HEK293 (cell line): Measurements from ENCODE around the gene SLC22A4.

ENCODE experiments used
- CTCF ChIA-PET: fragments of 350-600 bp; formaldehyde crosslinking; extraction: SDS; loops from one replicate; lab custom pipeline; 2021; ENCODE audit warnings: antibody characterized with exemption; lab: Yijun Ruan, JAX
- POLR2A ChIA-PET: fragments of 300-600 bp; formaldehyde crosslinking; extraction: SDS; loops from one replicate; lab custom pipeline; 2020; ENCODE audit warnings: antibody characterized with exemption, inconsistent platforms; lab: Yijun Ruan, JAX
- H3K27ac ChIP-seq: fragments of 200-500 bp; sonication (Bioruptor generic); 2 replicates; pipeline ENCODE4 v1.5.1; 2014; ENCODE audit warnings: low read depth, low read length, control low read depth, inconsistent platforms; ENCODE audit errors: extremely low read depth
- H3K36me3 ChIP-seq, 2 experiments: fragments of 200-500 bp in 1 of 2; sonication (Bioruptor generic) in 1 of 2; 1 replicate in 1 of 2; 2 replicates in 1 of 2; pipeline ENCODE4 v1.5.1; 2014 to 2017; ENCODE audit warnings: inconsistent platforms in 2 of 2, low read length in 2 of 2; ENCODE audit not compliant: control insufficient read depth in 2 of 2, insufficient read depth in 1 of 2
- H3K4me1 ChIP-seq: fragments of 200-500 bp; sonication (Bioruptor generic); 2 replicates; pipeline ENCODE4 v1.5.1; 2014; ENCODE audit warnings: mild to moderate bottlenecking, low read length, inconsistent platforms; ENCODE audit not compliant: control insufficient read depth, insufficient read depth
- H3K4me3 ChIP-seq: 2 replicates; pipeline ENCODE4 v1.5.1; 2011; ENCODE audit warnings: low read depth, mild to moderate bottlenecking, control low read depth, low read length, moderate library complexity
- H3K9me3 ChIP-seq: fragments of 200-500 bp; sonication (Bioruptor generic); 2 replicates; pipeline ENCODE4 v1.5.1; 2014; ENCODE audit warnings: low read depth, low read length, inconsistent platforms; ENCODE audit not compliant: control insufficient read depth, insufficient read depth
- HOXA7 ChIP-seq: sonication (generic); formaldehyde crosslinking; IDR thresholded peaks from 2 replicates; pipeline ENCODE4 v1.8.1; 2022; ENCODE audit warnings: missing genetic modification reagents, borderline replicate concordance
- RBAK ChIP-seq: fragments of 450-650 bp; formaldehyde crosslinking; IDR thresholded peaks from 2 replicates; pipeline ENCODE4 v1.5.1; 2016; ENCODE audit warnings: missing biosample characterization, missing genetic modification characterization
- ZNF174 ChIP-seq: fragments of 450-650 bp; formaldehyde crosslinking; IDR thresholded peaks from 2 replicates; pipeline ENCODE4 v1.5.0; 2017; ENCODE audit warnings: missing biosample characterization, mild to moderate bottlenecking, missing genetic modification characterization
- ZNF404 ChIP-seq: fragments of 450-650 bp; formaldehyde crosslinking; IDR thresholded peaks from 2 replicates; pipeline ENCODE4 v1.5.1; 2017; ENCODE audit warnings: missing biosample characterization, missing genetic modification characterization
- ZNF548 ChIP-seq: fragments of 450-650 bp; formaldehyde crosslinking; IDR thresholded peaks from 2 replicates; pipeline ENCODE4 v1.5.1; 2016; ENCODE audit warnings: missing biosample characterization, missing genetic modification characterization
- TF ChIP-seq, protein P1 (sequence below): fragments of 450-650 bp; IDR thresholded peaks from 2 replicates; pipeline ENCODE4 v1.5.1; 2018; ENCODE audit warnings: missing biosample characterization, missing genetic modification characterization
- TF ChIP-seq, protein P2 (sequence below): fragments of 450-650 bp; formaldehyde crosslinking; IDR thresholded peaks from 2 replicates; pipeline ENCODE4 v1.5.1; 2016; ENCODE audit warnings: missing biosample characterization, missing genetic modification characterization
- TF ChIP-seq, protein P3 (sequence below): fragments of 450-650 bp; formaldehyde crosslinking; IDR thresholded peaks from 2 replicates; pipeline ENCODE4 v1.5.1; 2016; ENCODE audit warnings: missing biosample characterization, missing genetic modification characterization
- TF ChIP-seq, protein P4 (sequence below): fragments of 450-650 bp; formaldehyde crosslinking; IDR thresholded peaks from 2 replicates; pipeline ENCODE4 v1.5.1; 2016; ENCODE audit warnings: missing biosample characterization, missing genetic modification characterization, low read depth

The SLC22A4 gene

DNA sequence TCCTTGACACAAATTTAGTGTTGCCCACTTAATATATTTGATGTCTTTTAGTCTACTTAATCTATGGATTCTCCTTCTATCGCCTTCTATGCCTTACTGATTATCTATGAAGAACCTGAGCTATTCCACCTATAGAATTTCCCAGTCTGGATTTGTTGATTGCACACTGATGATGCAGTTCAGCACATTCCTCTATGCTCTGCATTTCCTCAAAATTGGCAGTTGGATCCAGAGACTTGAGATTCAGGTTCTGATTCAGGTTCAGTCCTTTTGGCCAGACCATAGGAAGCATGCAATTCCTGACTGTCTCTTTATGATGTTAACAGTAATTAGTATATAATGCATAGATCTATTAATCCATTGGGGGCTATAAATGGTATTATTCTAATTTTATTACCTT, 89.1 kb downstream of the SLC22A4 start (continued):
- TF ChIP-seq, protein P1, sequence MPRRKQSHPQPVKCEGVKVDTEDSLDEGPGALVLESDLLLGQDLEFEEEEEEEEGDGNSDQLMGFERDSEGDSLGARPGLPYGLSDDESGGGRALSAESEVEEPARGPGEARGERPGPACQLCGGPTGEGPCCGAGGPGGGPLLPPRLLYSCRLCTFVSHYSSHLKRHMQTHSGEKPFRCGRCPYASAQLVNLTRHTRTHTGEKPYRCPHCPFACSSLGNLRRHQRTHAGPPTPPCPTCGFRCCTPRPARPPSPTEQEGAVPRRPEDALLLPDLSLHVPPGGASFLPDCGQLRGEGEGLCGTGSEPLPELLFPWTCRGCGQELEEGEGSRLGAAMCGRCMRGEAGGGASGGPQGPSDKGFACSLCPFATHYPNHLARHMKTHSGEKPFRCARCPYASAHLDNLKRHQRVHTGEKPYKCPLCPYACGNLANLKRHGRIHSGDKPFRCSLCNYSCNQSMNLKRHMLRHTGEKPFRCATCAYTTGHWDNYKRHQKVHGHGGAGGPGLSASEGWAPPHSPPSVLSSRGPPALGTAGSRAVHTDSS (tag by site-specific recombination) = no peak

DNA sequence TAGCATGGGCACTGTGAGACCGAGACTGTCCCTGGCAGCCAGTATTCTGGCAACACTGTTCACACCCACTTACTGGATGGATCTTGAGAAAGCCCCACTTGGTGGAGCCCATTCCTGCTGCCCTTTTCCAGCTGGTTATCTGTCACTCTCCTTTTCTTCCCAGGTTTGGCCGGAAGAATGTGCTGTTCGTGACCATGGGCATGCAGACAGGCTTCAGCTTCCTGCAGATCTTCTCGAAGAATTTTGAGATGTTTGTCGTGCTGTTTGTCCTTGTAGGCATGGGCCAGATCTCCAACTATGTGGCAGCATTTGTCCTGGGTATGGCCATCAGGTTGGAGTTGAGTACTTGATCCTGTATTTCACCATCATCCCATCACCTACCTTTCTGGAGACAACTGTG, 89.8 kb downstream of the SLC22A4 start:
- H3K36me3 ChIP-seq = peaks cover 0 to 55% of the 10 kb centered on the region in 2 experiments; a peak in 1 of 3 replicates
- no peaks in the 10 kb centered on the region for H3K4me1 ChIP-seq
- CTCF ChIA-PET = interaction anchor here (0.6 to 7.6 kb wide), 5 partner anchors 26 to 146 kb away, joined by 3 to 140 read pairs (median 7); no protein-coding TSS in a partner anchor
- H3K9me3 ChIP-seq = no peaks in the 10 kb centered on the region
- POLR2A ChIA-PET = no interaction called here
- H3K27ac ChIP-seq = no peak overlapping the region
- TF ChIP-seq RBAK (tag by site-specific recombination) (no peak), ZNF174 (tag by site-specific recombination) (no peak), ZNF548 (no peak), ZNF404 (tag by site-specific recombination) (no peak)
- no peak overlapping the region for H3K4me3 ChIP-seq

DNA sequence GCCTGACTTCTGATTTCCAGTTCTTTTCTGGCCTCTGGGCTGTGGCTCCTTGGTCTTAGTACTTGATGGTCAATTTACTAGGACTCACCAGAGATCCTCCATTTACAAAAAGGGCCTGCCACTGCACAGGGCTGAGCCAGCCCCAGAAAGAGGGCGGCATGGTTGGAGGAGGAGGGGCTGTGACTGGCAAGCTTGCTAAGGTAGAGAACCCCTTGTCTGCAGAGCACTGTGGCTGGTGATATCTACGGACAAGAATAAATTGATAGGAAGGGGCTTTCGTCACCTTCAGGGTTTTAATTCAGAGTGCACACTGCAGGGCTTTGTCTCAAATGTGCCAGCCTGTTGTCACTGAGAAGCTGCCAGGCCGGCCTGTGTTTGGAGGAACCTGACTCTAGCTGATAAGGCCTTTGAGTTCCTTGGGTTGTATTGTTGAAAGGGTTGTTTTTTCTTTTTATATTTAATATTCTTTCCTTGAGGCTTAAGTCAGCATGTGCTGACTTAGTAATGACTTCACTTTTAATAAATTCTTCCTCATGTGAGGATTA, 90.4 kb downstream of the SLC22A4 start:
- CTCF ChIA-PET = interaction anchor here (0.6 to 7.6 kb wide), 5 partner anchors 26 to 147 kb away, joined by 3 to 140 read pairs (median 7); no protein-coding TSS in a partner anchor

More for the DNA sequence above, 90.4 kb downstream of the SLC22A4 start:
- Histone ChIP-seq H3K4me3 (no peak overlapping the region), H3K27ac (no peak overlapping the region), H3K9me3 (no peaks in the 10 kb centered on the region), H3K4me1 (no peaks in the 10 kb centered on the region), H3K36me3 (peaks cover 0 to 57% of the 10 kb centered on the region in 2 experiments; a peak in 1 of 3 replicates)
- TF ChIP-seq, protein P2, sequence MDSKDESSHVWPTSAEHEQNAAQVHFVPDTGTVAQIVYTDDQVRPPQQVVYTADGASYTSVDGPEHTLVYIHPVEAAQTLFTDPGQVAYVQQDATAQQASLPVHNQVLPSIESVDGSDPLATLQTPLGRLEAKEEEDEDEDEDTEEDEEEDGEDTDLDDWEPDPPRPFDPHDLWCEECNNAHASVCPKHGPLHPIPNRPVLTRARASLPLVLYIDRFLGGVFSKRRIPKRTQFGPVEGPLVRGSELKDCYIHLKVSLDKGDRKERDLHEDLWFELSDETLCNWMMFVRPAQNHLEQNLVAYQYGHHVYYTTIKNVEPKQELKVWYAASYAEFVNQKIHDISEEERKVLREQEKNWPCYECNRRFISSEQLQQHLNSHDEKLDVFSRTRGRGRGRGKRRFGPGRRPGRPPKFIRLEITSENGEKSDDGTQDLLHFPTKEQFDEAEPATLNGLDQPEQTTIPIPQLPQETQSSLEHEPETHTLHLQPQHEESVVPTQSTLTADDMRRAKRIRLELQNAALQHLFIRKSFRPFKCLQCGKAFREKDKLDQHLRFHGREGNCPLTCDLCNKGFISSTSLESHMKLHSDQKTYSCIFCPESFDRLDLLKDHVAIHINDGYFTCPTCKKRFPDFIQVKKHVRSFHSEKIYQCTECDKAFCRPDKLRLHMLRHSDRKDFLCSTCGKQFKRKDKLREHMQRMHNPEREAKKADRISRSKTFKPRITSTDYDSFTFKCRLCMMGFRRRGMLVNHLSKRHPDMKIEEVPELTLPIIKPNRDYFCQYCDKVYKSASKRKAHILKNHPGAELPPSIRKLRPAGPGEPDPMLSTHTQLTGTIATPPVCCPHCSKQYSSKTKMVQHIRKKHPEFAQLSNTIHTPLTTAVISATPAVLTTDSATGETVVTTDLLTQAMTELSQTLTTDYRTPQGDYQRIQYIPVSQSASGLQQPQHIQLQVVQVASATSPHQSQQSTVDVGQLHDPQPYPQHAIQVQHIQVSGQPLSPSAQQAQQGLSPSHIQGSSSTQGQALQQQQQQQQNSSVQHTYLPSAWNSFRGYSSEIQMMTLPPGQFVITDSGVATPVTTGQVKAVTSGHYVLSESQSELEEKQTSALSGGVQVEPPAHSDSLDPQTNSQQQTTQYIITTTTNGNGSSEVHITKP = no peak
- TF ChIP-seq, protein P3, sequence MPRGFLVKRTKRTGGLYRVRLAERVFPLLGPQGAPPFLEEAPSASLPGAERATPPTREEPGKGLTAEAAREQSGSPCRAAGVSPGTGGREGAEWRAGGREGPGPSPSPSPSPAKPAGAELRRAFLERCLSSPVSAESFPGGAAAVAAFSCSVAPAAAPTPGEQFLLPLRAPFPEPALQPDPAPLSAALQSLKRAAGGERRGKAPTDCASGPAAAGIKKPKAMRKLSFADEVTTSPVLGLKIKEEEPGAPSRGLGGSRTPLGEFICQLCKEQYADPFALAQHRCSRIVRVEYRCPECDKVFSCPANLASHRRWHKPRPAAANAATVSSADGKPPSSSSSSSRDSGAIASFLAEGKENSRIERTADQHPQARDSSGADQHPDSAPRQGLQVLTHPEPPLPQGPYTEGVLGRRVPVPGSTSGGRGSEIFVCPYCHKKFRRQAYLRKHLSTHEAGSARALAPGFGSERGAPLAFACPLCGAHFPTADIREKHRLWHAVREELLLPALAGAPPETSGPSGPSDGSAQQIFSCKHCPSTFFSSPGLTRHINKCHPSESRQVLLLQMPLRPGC (tag by site-specific recombination) = no peak
- TF ChIP-seq, protein P4, sequence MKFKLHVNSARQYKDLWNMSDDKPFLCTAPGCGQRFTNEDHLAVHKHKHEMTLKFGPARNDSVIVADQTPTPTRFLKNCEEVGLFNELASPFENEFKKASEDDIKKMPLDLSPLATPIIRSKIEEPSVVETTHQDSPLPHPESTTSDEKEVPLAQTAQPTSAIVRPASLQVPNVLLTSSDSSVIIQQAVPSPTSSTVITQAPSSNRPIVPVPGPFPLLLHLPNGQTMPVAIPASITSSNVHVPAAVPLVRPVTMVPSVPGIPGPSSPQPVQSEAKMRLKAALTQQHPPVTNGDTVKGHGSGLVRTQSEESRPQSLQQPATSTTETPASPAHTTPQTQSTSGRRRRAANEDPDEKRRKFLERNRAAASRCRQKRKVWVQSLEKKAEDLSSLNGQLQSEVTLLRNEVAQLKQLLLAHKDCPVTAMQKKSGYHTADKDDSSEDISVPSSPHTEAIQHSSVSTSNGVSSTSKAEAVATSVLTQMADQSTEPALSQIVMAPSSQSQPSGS (tag by site-specific recombination) = no peak
- no peak for TF ChIP-seq HOXA7 (CRISPR knock-in tag)
- POLR2A ChIA-PET = no interaction called here
